H1 (cell line): ENCODE data around the gene ISG20L2. TPM values are rescaled to one million over a fixed set of nuclear protein-coding genes. Genes with fewer than 3 reads are reported as not detected.

Source experiments
- CTCF ChIA-PET: fragments of 300-600 bp; sonication (Branson Sonifier 250); formaldehyde crosslinking; loops from one replicate; lab custom pipeline; 2021; ENCODE audit not compliant: partially characterized antibody; lab: Charles Lee
- POLR2A ChIA-PET: fragments of 300-600 bp; sonication (Branson Sonifier 250); formaldehyde crosslinking; loops from one replicate; lab custom pipeline; 2021; ENCODE audit warnings: inconsistent platforms; ENCODE audit not compliant: partially characterized antibody; lab: Charles Lee
- DNase-seq, 2 experiments: peaks; one replicate each; pipeline versions ENCODE4 v3.0.0 to v3.0.0-alpha.2; 2010 to 2022; ENCODE audit warnings: low spot score in 2 of 2, low read depth in 1 of 2, mixed read lengths in 1 of 2
- FAIRE-seq: peaks from 2 replicates; lab custom pipeline; 2011; peaks lifted over from hg19 to GRCh38; lab: Jason Lieb, UNC
- H2AFZ ChIP-seq: 2 replicates; pipeline ENCODE4 v1.8.1; 2012; ENCODE audit warnings: low read length, inconsistent platforms
- H2AK5ac ChIP-seq: 2 replicates; pipeline ENCODE4 v1.6.1; 2013; ENCODE audit warnings: low read depth, low read length
- H2BK120ac ChIP-seq: replicated peaks from 2 replicates; pipeline ENCODE3; 2013; ENCODE audit warnings: low read depth, low read length, inconsistent platforms
- H2BK12ac ChIP-seq: 2 replicates; pipeline ENCODE4 v1.6.1; 2013; ENCODE audit warnings: low read depth, low read length
- H2BK15ac ChIP-seq: 2 replicates; pipeline ENCODE4 v1.6.1; 2013; ENCODE audit warnings: low read length
- H2BK20ac ChIP-seq: 2 replicates; pipeline ENCODE4 v1.6.1; 2013; ENCODE audit warnings: low read length
- H2BK5ac ChIP-seq: 2 replicates; pipeline ENCODE4 v1.6.1; 2013; ENCODE audit warnings: low read depth, low read length
- H3K14ac ChIP-seq: 2 replicates; pipeline ENCODE4 v1.6.1; 2013; ENCODE audit warnings: inconsistent platforms; ENCODE audit not compliant: insufficient read length
- H3K18ac ChIP-seq: 2 replicates; pipeline ENCODE4 v1.6.1; 2013; ENCODE audit warnings: low read length; ENCODE audit errors: extremely low read depth
- H3K23ac ChIP-seq: 2 replicates; pipeline ENCODE4 v1.6.1; 2013; ENCODE audit warnings: inconsistent platforms; ENCODE audit not compliant: insufficient read length
- H3K23me2 ChIP-seq: 2 replicates; pipeline ENCODE4 v1.6.1; 2013; ENCODE audit warnings: low read depth, low read length
- H3K27ac ChIP-seq: 2 replicates; pipeline ENCODE4 v1.6.1; 2011; ENCODE audit warnings: low read depth, low read length, inconsistent platforms
- H3K27me3 ChIP-seq, 4 experiments: replicated peaks in 1 of 4; 1 replicate in 1 of 4; 2 replicates in 3 of 4; pipeline versions ENCODE4 v1.6.1 to v1.8.1; 2011 to 2013; ENCODE audit warnings: low read length in 3 of 4, mild to moderate bottlenecking in 3 of 4, inconsistent platforms in 2 of 4, mixed read lengths in 2 of 4, moderate library complexity in 1 of 4; ENCODE audit not compliant: control insufficient read depth in 3 of 4, insufficient read depth in 3 of 4; ENCODE audit errors: extremely low read depth in 1 of 4
- H3K36me3 ChIP-seq, 4 experiments: 2 replicates each; pipeline versions ENCODE4 v1.6.1 to v1.8.1; 2011 to 2013; ENCODE audit warnings: mild to moderate bottlenecking in 4 of 4, low read length in 3 of 4, moderate library complexity in 2 of 4, control low read depth in 1 of 4, inconsistent platforms in 1 of 4; ENCODE audit not compliant: insufficient read depth in 4 of 4, control insufficient read depth in 2 of 4
- H3K4ac ChIP-seq: replicated peaks from 2 replicates; pipeline ENCODE3; 2013; ENCODE audit warnings: low read length, low read depth, mixed read lengths, inconsistent platforms; ENCODE audit not compliant: insufficient read length
- H3K4me1 ChIP-seq, 4 experiments: replicated peaks in 1 of 4; 1 replicate in 1 of 4; 2 replicates in 3 of 4; pipeline versions ENCODE4 v1.6.1 to v1.8.1; 2011 to 2013; ENCODE audit warnings: low read length in 3 of 4, inconsistent platforms in 2 of 4, mixed read lengths in 1 of 4; ENCODE audit not compliant: insufficient read depth in 4 of 4, control insufficient read depth in 3 of 4
- H3K4me2 ChIP-seq, 2 experiments: 2 replicates each; pipeline versions ENCODE4 v1.6.1 to v1.8.1; 2011 to 2013; ENCODE audit warnings: low read depth in 2 of 2, low read length in 2 of 2, control low read depth in 1 of 2, inconsistent platforms in 1 of 2, mild to moderate bottlenecking in 1 of 2; ENCODE audit not compliant: insufficient read depth in 1 of 2
- H3K4me3 ChIP-seq, 4 experiments: fragments of 200-600, 300-600 bp in 1 of 4; sonication (generic), shearing (Covaris generic), sonication (Bioruptor Twin) in 1 of 4; 2 replicates each; pipeline versions ENCODE4 v1.5.1 to v1.8.1; 2011 to 2016; ENCODE audit warnings: low read length in 4 of 4, low read depth in 3 of 4, control low read depth in 2 of 4, inconsistent platforms in 2 of 4, mild to moderate bottlenecking in 2 of 4, mixed read lengths in 1 of 4, moderate library complexity in 1 of 4; ENCODE audit not compliant: insufficient read depth in 2 of 4; ENCODE audit errors: extremely low read depth in 1 of 4
- H3K56ac ChIP-seq: replicated peaks from 2 replicates; pipeline ENCODE3; 2013; ENCODE audit warnings: low read depth, mild to moderate bottlenecking, mixed read lengths, low read length, inconsistent platforms; ENCODE audit not compliant: insufficient read length
- H3K79me1 ChIP-seq: 2 replicates; pipeline ENCODE4 v1.6.1; 2013; ENCODE audit warnings: low read depth, low read length, control low read depth
- H3K79me2 ChIP-seq, 2 experiments: 2 replicates each; pipeline versions ENCODE4 v1.6.1 to v1.8.1; 2012 to 2013; ENCODE audit warnings: low read length in 2 of 2, mild to moderate bottlenecking in 2 of 2, inconsistent platforms in 1 of 2; ENCODE audit not compliant: insufficient read depth in 2 of 2, control insufficient read depth in 1 of 2
- H3K9ac ChIP-seq, 4 experiments: replicated peaks in 1 of 4; 1 replicate in 1 of 4; 2 replicates in 3 of 4; pipeline versions ENCODE4 v1.6.1 to v1.8.1; 2011 to 2013; ENCODE audit warnings: low read depth in 3 of 4, low read length in 3 of 4, control low read depth in 2 of 4, mild to moderate bottlenecking in 2 of 4, moderate library complexity in 2 of 4, inconsistent platforms in 1 of 4; ENCODE audit errors: extremely low read depth in 1 of 4
- H3K9me3 ChIP-seq, 2 experiments: 2 replicates each; pipeline versions ENCODE4 v1.6.1 to v1.8.1; 2012 to 2013; ENCODE audit warnings: mild to moderate bottlenecking in 2 of 2, moderate library complexity in 2 of 2, control low read depth in 1 of 2, inconsistent platforms in 1 of 2, low read depth in 1 of 2, low read length in 1 of 2, mixed read lengths in 1 of 2; ENCODE audit not compliant: insufficient read depth in 2 of 2
- H4K20me1 ChIP-seq, 2 experiments: replicated peaks in 1 of 2; 2 replicates each; pipeline versions ENCODE3 to v1.8.1; 2011 to 2013; ENCODE audit warnings: inconsistent platforms in 2 of 2, low read length in 2 of 2, mild to moderate bottlenecking in 1 of 2; ENCODE audit not compliant: insufficient read depth in 2 of 2, control insufficient read depth in 1 of 2
- H4K5ac ChIP-seq: 2 replicates; pipeline ENCODE4 v1.6.1; 2013; ENCODE audit warnings: low read length, low read depth, mixed read lengths, inconsistent platforms; ENCODE audit not compliant: insufficient read length
- H4K8ac ChIP-seq: 2 replicates; pipeline ENCODE4 v1.8.0; 2013; ENCODE audit warnings: mild to moderate bottlenecking, moderate library complexity, low read length, inconsistent platforms; ENCODE audit not compliant: insufficient read depth; ENCODE audit errors: extremely low read depth
- H4K91ac ChIP-seq: replicated peaks from 2 replicates; pipeline ENCODE3; 2013; ENCODE audit warnings: low read length, mixed read lengths, inconsistent platforms; ENCODE audit not compliant: insufficient read length
- EGR1 ChIP-seq: IDR thresholded peaks from 2 replicates; pipeline ENCODE4 v1.6.1; 2011; ENCODE audit warnings: low read depth, low read length, borderline replicate concordance
- GABPA ChIP-seq: IDR thresholded peaks from 2 replicates; pipeline ENCODE4 v1.6.1; 2011; ENCODE audit warnings: mild to moderate bottlenecking, low read length, moderate library complexity, borderline replicate concordance; ENCODE audit not compliant: insufficient read depth
- JUN ChIP-seq: IDR thresholded peaks from 2 replicates; pipeline ENCODE4 v1.6.1; 2011; ENCODE audit warnings: low read depth, mild to moderate bottlenecking, improper control_type of control experiment, low read length
- KDM1A ChIP-seq: fragments of 200-600, 300-600 bp; sonication (generic); IDR thresholded peaks from 2 replicates; pipeline ENCODE4 v1.7.1; 2016; ENCODE audit warnings: mild to moderate bottlenecking, low read length, borderline replicate concordance
- PHF8 ChIP-seq: fragments of 200-600 bp; sonication (generic); conservative IDR thresholded peaks from 2 replicates; pipeline ENCODE4 v1.7.1; 2012; ENCODE audit warnings: low read depth, mild to moderate bottlenecking, inconsistent platforms, low read length, moderate library complexity
- POU5F1 ChIP-seq: IDR thresholded peaks from 2 replicates; pipeline ENCODE4 v1.6.1; 2011; ENCODE audit warnings: low read depth, mild to moderate bottlenecking, low read length, moderate library complexity
- WGBS, 2 experiments: shearing (Covaris generic) in 1 of 2; methylation state at CpG; one replicate each; pipeline versions ENCODE4 v1.1.6 to v1.1.7; 2013 to 2015; ENCODE audit warnings: low lambda C conversion rate in 2 of 2, mixed read lengths in 2 of 2, inconsistent platforms in 1 of 2, low coverage in 1 of 2, missing lambda C conversion rate in 1 of 2; ENCODE audit not compliant: insufficient replicate concordance in 2 of 2, insufficient coverage in 1 of 2, insufficient read length in 1 of 2; ENCODE audit errors: extremely low coverage in 1 of 2, missing lambda C conversion rate in 1 of 2; 5-methylcytosine and 5-hydroxymethylcytosine counted together
- polyA plus RNA-seq, 7 experiments: library from polyadenylated mRNA; depleted of rRNA in 3 of 7; stranded (reverse) in 5 of 7; unstranded in 2 of 7; fragments of >200 nt in 5 of 7; fragments of 200-250 nt in 2 of 7; gene quantifications; 1 replicate in 5 of 7; 2 replicates in 1 of 7; 4 replicates in 1 of 7; pipeline versions ENCODE4 v1.2.1 to v1.2.3, GENCODE V29; 2011 to 2013; ENCODE audit warnings: missing spikeins in 2 of 7, mixed read lengths in 2 of 7
- total RNA-seq: library from RNA; stranded (reverse); fragmentation: NEBNext Ultra II Directional; extraction: Animal tissue kit (Norgen Biotek cat#: 25700); gene quantifications from 2 replicates; pipeline ENCODE4 v1.2.1, GENCODE V29; 2021
- TF ChIP-seq, protein P1 (sequence below): IDR thresholded peaks from 2 replicates; pipeline ENCODE4 v1.6.1; 2011; ENCODE audit warnings: low read length, improper control_type of control experiment

Gene ISG20L2
- total and polyA plus RNA-seq, 2 of the 8 experiments (the other 6 are each of a cell fraction or from before 2014, with no cell fraction given): 47.5 to 53.0 TPM

DNA sequence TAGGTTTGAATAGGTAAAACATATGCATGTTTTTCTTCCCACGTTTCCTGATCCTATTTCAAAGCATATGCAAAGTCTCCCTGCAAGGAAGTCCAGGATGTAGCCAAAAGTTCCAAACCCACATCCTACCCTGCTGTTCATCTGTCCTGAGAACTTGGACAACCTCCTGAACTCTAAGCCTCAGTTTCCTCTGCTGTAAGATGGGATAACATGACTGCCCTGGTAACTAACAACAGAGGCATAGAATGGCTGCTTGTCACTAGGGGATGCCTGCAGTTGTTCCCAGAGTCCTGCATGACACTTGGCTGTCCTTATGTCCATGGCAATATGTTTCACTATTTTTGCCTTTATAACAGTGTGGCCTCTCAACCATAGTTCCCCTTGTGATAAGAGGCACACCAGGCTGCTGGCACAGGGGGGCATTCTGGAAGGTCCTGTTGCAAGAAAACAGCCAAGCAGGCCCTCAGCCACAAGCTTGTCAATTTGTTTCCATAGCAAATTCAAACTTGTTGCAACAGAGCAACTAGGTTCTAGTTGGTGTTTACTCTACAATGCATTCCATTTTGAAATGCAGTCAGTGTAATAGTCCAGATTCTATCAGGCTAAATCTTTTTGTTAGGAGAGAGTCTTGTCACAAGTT is 24.4 kb upstream of the ISG20L2 start:
- no peak overlapping the region for H3K4ac ChIP-seq
- ChIA-PET CTCF (interaction anchor here (0.8 to 3.2 kb wide), 14 partner anchors 10 to 125 kb away, joined by 3 to 26 read pairs (median 4); partner anchors contain the start of genes ISG20L2, METTL25B, NTRK1 and PRCC), POLR2A (interaction anchor here (0.9 to 8.8 kb wide), 14 partner anchors 8 to 111 kb away, joined by 3 to 121 read pairs (median 8); partner anchors contain the start of genes BCAN, ISG20L2, METTL25B and MRPL24)
- H4K5ac ChIP-seq: no peak overlapping the region
- no peak overlapping the region for H4K8ac ChIP-seq
- H3K4me3 ChIP-seq: peak overlapping the region; percentile 3 to 100 (median 88); a peak in 7 of 8 replicates
- peaks cover 9% of the 10 kb centered on the region for H3K79me1 ChIP-seq
- peaks cover 0 to 3% of the 10 kb centered on the region in 2 experiments for H4K20me1 ChIP-seq
- peak overlapping the region; percentile 63 to 73 for H3K4me2 ChIP-seq
- no peak for TF ChIP-seq EGR1
- TF ChIP-seq KDM1A: no peak
- TF ChIP-seq, protein P1, sequence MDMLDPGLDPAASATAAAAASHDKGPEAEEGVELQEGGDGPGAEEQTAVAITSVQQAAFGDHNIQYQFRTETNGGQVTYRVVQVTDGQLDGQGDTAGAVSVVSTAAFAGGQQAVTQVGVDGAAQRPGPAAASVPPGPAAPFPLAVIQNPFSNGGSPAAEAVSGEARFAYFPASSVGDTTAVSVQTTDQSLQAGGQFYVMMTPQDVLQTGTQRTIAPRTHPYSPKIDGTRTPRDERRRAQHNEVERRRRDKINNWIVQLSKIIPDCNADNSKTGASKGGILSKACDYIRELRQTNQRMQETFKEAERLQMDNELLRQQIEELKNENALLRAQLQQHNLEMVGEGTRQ: no peak
- no peak for TF ChIP-seq GABPA
- no peak for TF ChIP-seq PHF8
- TF ChIP-seq POU5F1: no peak
- no peak for TF ChIP-seq JUN
- no peak overlapping the region for H3K18ac ChIP-seq
- no peak overlapping the region for H2AFZ ChIP-seq
- no peak overlapping the region for H3K56ac ChIP-seq
- DNase-seq: no peak
- no peak overlapping the region for H3K23ac ChIP-seq
- no peak overlapping the region for H4K91ac ChIP-seq
- no peak overlapping the region for H2BK5ac ChIP-seq
- peaks cover 18 to 32% (median 22%) of the 10 kb centered on the region in 4 experiments for H3K4me1 ChIP-seq
- H3K14ac ChIP-seq: no peak overlapping the region
- no peak overlapping the region for H2BK120ac ChIP-seq
- 46% methylated on average over 1 of the region's 1 CpG; no CpG with 5 or more reads in 1 of the 2 experiments for WGBS, 2 experiments
- H3K9ac ChIP-seq: no peak overlapping the region; a peak in 1 of 7 replicates
- no peak for FAIRE-seq
- peaks cover 4% of the 10 kb centered on the region; the same call in 1 of the 2 replicates for H3K23me2 ChIP-seq
- H3K27ac ChIP-seq: no peak overlapping the region
- H2BK20ac ChIP-seq: no peak overlapping the region
- H2BK15ac ChIP-seq: no peak overlapping the region
- H3K27me3 ChIP-seq: no peaks in the 10 kb centered on the region
- no peak overlapping the region for H2AK5ac ChIP-seq
- no peaks in the 10 kb centered on the region for H3K36me3 ChIP-seq
- H2BK12ac ChIP-seq: no peak overlapping the region
- H3K9me3 ChIP-seq: no peaks in the 10 kb centered on the region
- H3K79me2 ChIP-seq: peaks cover 23 to 47% of the 10 kb centered on the region in 2 experiments
